Measurements from ENCODE around the gene ZDHHC8.
A peak's percentile ranks its signal among the peaks of the same experiment; 100 is the strongest.

The ZDHHC8 gene

DNA sequence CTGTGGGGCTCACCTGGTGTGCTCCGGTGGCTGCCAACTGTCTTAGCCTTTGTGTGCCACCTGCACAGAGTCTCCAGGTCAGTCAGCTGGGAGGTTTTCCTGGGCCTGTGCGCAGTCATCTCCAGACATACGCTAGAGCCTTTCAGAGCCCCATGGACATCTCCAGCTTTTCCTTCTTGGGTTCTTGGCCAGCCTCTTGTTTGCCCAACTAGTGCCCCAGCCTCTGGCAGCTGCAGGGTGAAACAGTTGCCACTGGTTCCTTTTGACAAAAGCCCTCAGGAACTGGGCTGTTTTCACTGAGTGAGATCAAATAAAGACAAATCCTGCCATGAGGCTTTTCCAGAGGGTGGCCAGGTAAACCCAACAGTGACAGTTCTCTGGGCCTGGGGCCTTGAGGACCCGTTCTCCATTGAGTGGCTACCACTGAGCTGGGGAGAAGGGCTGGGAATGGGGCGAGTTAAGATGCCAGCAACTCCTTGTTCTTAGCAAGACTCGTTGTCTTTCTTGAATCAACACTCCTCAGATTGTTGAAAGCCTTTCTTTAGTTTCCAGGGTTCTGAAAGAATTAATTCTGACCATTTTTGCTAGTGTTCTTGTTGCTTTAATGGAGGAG, 32.4 kb upstream of the ZDHHC8 start:
- DNase-seq = no peak

DNA sequence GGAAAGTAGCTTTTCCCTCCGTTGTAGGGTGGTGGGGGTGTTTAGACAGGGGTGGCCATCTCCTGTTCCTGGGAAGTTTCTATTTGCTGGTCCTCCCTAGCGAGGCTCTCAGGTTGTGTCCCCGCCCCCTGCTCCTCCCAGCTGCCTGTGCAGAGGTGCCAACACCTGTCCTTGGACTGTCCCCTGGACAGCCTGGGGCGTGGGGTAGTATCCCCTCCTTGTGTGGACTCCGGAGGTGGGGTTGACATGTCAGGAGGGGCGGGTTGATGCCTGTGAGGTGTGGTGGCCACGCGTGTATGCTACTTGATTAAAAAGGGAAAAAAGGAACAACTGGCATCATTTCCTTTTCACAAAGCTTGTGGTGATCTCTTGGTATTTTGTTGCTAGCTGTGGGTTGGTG, 30.0 kb upstream of the ZDHHC8 start:
- no peak for DNase-seq

DNA sequence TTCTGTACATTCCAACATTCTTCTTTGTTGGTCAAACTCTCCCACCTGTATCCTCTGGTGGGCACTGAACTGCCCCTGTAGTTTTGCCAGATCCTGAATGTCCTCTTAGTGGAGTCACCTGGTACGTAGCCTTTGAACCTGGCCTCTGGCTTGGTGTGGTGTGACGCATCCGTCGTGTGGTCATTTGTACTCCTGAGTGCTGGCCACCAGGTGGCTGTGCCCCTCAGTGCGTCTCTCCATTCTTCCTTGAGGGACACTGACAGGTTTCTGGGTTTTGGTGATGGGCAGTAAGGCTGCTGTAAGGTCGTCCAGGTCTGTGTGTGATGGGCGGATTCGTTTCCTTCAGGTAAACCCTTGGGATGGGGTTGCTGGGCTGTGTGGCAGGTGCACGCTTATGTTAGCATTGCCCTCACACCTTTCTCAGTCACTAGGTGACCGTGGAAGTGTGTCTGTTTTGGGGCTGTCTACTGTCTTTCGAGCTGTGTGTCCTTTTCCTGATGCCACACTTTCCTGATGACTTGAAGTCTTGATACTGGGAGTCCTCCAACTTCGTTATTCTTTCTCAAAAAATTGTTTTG, 29.3 kb upstream of the ZDHHC8 start:
- no peak for DNase-seq

DNA sequence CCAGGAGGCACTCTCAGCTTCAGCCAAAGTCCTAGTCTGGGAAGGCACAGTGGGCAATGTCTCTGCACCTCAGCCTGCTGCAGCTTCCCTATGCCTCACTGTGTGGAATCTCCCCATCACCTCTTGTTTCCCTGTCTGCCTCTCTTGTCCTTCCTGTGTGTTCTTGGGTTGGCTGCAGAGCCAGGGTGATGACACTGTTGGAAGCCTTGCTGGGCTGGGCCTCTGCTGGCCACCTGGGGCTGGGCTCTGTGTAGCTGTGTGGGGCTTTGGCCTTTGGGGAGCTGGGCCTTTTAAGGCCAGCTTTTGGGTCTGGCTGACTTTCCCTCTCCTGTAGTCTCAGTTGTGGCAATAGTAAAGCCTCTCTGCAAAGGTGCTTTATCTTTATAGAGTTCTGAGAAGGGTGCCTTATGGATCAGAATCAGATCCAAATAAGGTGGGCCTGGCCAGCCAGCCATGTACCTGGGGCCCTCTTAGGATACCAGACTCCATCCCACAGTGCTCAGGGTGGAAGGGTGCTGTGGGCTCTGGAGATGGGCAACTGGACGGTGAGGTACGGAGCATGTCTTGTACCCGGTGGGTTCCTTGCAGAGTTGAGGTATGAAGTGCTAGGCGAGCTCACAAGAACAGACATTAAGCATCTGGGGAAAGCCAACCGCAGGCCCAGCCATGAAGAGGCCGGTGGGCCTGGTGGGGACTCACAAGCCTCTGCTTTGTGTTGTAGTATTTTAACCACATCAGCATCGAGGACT, 26.0 kb upstream of the ZDHHC8 start:
- DNase-seq = no peak

DNA sequence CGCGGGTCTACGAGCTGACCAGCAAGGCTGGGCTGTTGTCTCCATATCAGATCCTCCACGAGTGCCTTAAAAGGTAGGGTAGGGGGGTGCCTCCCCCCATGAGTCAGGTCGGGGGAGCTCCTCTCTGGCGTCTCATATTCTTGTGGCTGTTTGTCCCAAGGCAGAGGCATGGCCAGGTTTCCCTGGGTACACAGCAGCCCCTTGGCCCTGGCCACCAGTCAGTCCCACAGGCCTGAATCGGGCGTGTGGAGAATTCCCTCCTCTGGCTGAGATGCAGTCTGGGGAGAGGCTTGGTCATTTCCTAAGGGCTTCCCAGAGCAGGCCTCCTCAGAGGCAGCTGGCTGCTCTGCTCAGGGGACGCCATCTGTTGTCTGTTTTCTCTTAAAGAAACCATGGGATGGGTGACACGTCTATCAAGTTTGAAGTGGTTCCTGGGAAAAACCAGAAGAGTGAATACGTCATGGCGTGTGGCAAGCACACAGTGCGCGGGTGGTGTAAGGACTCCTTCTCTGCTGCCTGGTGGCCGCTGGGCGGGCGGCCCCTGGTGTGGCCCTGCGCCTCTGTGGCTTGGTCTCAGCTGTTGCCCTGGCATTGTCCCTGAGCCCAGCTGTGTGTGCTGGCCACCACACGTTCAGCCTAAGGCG, 25.3 kb upstream of the ZDHHC8 start:
- no peak for DNase-seq

DNA sequence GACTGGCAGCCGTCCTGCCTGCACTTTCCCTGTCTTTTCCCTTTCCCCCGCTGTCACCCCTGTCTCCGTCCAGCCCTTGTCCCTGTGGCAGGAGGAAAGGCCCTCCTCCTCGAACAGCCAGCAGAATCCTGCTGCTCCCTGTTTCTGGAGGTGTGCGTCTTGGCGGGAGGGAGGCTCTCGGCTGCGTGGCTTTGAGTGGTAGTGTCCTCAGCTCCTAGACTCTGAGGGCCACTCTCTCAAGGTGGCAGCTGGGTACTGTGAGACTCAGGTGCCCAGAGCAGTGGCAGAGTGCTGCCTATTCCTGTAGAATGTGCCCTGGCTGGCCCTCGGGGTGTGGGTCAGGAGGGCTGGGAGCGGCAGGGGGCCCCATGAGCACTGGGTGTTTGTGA, 24.8 kb upstream of the ZDHHC8 start:
- DNase-seq = no peak

DNA sequence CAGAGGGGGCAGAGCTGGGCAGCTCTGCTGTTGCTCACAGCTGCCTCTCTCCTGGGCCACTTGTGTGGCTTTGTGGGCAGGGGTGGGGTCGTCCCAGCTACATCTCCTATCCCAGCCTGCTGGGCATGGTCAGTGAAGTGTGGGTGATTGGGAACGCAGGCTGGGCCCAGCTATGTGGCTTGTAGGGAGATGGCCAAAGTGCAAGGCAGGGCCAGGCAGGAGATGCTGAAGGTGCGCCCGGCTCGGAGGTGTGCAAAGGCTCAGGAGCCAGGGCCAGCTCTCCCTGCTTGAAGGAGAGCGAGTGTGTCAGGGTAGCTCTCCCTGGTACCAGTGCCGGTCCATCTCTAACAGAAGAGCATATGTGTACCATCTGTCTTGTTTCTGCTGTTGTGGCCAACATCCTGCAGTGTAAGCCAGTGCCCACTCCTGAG, 24.1 kb upstream of the ZDHHC8 start:
- no peak for DNase-seq

DNA sequence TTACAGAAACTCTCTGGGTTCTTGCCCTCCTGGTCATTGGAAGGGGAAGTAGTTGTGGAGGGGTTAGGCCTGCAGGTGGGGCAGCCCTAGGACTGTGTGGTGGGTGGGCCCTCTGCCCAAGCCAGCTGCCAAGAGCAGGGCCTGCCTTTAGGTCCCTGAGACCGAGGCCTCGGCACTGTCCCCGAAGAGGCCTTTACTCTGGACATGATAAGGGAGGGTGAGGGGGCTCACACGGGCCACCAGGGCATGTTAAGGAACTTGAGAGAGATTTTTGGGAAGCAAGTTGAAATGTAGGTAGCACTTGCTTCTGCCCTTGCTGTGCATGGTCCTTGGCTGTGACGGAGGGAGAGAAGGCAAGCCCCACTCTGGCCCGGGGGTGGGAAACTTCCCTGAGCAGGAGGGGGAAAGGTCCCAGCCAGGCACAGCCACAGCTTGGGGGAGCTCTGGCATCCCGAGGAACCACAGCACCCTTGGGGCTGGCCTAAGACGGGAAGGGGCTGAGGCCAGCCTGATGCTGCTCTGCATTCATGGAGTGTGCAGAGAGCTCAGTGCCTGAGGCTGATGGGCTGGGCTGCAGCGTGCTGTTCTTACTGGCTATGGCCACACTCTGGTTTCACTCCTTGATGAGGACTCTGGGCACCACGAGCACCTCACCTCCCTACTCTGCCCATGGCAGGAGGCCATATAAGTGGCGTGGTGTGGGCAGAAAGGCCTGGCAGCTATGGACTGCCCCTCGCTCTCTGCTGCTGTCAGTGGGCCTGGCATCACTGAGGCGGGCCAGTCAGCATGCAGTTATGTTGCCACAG, 23.4 kb upstream of the ZDHHC8 start:
- no peak for DNase-seq

DNA sequence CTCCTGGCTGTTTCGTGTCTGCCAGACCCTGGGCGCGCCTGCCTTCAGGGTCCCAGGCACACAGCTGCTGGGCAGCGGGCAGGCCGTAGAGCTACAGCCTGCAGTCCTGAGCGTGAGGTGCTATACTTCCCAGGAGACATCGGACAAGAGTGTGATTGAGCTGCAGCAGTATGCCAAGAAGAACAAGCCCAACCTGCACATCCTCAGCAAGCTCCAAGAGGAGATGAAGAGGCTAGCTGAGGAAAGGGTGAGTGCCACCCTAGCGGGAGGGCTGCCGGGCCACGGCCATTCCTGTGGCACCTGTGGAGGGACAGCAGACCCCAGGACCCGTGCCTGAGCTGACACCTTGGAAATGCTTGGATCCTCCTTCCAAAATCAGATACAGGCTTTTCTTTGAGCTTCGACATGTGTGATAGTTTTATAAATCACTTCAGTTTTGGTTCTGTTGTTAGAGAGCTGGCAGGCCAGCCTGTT, 22.8 kb upstream of the ZDHHC8 start:
- no peak for DNase-seq

DNA sequence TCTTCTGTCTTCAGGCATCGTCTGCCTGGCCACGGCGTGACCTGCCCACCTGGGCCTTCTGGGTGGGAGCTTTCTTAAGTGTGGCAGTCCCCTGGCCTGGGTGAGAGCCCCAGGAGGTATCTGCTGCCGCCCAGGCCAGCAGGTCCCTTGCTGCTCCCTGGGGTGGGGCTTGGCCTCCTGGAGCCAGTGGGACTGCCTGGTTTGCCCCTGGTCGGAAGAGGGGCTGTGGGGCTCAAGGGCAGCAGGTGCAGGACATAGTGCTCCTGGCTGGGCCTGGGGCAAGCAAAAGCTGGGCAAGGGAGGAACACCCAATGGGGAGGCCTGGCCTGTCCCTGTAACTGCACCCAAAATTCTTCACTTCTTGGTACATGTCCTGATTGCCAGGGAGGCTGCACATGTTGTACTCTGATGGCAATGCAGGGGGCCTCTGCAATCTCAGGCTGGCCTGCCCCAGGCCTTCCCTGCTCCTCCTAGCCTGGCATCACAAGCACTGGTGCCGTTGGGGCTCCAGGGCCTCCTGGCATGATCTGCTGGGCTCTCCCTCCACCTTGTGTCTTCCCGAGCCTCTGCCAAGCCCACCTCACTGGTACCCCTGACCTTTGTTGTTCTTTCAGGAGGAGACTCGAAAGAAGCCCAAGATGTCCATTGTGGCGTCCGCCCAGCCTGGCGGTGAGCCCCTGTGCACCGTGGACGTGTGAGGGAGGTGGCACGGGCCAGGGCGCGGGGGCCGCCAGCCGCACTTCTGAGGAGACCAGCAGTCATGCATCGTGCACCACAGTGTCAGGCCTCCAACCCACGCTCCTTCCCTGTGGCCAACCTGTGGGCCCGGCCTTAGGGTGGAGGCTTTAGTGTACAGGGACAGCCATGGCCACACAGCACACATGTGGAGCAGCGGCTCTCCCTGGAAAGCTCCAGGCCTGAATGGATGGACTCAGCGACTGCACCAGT, 21.9 kb upstream of the ZDHHC8 start:
- no peak for DNase-seq

DNA sequence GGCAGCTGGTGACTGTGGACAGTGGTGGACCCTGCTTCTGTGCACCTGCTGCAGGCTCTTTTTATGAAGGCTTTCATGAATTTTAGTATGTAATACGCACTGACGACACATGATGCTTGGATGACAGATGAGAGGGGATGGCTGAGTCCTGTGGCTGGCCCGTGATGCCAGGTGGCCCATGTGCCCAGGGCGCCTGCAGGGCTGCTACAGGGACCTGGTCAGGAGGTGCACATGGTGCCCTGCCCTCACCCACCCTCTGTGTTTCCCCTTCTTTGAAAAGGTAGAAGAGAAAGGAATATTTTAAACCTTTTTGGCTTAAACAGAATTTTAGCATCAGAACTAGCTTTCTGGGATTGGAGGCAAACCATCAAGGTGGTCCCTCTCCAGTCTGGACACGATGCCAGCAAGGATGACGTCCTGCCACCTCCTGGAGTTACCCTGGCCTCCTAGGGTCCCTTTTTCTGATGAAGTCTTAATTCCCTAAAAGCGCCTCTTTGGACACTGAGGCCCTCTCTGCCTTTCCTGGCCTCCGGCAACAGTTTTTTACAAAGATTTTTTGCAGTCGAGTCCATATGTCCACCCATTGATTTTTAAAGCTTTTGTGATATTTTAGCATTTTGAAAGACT, 21.1 kb upstream of the ZDHHC8 start:
- DNase-seq = no peak

DNA sequence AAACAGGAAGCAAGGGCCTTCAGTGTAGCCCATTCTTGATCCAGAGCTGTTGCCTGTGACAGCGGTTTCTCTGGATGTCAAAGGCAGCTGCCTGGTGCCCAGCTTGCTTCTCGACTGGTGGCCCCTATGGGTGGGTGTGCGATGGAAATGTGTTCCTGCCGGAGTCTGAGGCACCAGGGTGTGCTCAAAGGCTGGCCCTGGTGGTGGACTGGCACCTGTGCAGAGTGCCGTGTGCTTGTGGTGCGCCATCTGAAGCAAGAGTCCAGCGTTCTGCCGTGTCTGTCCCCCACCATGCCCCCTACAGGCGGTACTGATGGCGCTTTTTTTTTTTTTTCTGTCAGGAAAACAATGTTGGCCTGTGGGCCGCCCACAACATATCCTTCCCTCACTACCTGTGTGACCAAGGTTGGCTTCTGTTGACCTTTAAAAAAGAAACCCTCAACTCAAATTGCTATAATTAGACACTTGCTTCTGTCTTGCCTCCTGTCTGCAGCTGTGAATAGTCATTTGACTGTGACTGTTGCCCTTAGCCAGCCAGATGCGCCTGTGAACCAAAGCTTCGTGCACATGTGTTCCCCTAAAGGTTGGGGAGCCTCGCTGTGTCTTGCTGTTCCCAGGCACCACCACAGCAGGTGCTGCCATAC, 20.4 kb upstream of the ZDHHC8 start:
- DNase-seq = peak; percentile 12 to 58

DNA sequence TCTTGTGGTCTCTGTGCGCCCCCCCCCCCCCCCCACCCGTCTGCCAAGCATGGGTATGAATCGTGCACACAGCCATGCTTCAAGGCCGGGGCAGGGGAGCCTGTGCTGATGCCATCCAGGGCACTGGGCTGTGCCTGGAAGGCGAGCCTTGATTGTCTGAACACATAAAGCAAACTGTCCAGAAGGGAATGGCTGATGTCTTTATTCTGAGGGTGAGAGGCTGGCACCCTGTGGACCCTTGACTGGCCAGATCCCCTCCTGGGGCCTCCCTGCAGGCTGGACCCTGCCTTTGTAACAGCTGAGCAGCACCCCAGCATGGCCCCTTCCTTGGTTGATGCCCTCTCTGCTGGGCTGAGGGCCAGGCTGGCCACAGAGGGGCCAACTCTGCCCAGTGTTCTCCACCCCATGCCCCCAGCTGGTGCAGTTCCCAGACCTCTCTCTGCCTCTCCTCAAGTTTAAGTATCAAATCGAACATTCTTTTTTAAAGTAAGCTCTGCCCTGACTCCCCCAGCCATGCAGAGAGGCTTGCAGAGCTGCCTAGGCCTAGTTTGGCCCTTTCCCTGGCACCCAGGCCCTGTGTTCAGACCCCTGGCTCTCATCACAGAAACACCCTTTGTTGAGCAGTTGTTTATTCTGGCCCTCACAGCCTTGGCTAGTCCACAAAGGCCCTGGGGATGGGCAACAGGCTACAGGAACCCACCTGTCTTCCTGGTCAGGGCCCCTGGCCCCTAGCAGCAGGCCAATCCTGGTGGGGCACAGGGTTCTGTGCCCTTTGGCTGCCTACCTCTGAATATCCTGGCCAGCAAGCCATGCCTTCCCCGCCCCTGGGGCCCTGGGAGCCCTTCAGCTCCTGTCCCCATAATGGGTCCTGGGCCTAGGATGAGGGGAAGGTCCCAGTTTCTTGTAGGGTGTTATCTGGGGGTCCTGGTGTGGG, 19.6 kb upstream of the ZDHHC8 start:
- no peak for DNase-seq

DNA sequence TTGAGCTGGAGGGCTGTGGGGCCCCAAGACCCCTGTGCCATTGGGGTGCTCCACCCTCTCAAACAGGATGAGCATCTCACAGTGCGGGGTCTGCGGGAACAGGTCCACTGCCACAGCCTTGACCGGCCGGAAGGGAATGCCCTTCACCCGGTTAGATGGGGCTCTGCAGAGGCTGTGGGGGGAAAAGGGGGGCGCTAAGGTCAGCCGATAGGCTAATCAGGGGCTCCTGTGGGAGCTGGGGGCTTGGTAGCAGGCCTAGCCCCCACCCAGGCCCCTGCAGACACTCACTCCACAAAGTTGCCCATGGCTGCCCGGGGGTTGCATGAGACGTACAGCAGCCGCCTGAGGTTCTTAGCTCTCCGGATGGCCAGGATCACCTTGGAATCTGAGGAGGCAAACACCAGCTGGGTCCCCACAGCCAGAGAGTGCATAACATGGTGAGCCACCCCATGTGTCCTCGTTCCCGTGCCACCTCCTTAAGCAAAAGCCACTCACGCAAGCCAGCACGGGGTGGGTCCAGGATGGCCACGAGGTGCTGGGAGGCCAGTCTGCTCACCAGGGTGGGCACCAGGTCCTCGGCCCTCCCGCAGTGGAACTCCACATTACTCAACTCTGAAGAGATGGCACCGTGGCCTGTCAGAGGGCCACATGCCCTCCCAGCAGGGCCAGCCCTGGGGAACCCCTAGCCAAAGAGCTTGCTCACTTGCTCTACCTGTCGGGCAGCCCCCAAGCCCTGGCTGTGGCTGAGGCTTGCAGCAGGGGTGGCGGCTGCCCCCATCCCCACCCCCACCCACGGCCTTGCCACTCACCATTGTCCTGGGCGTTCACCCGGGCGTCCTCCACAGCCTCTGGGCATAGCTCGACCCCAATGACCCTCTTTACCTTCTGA, 18.7 kb upstream of the ZDHHC8 start:
- DNase-seq = no peak

DNA sequence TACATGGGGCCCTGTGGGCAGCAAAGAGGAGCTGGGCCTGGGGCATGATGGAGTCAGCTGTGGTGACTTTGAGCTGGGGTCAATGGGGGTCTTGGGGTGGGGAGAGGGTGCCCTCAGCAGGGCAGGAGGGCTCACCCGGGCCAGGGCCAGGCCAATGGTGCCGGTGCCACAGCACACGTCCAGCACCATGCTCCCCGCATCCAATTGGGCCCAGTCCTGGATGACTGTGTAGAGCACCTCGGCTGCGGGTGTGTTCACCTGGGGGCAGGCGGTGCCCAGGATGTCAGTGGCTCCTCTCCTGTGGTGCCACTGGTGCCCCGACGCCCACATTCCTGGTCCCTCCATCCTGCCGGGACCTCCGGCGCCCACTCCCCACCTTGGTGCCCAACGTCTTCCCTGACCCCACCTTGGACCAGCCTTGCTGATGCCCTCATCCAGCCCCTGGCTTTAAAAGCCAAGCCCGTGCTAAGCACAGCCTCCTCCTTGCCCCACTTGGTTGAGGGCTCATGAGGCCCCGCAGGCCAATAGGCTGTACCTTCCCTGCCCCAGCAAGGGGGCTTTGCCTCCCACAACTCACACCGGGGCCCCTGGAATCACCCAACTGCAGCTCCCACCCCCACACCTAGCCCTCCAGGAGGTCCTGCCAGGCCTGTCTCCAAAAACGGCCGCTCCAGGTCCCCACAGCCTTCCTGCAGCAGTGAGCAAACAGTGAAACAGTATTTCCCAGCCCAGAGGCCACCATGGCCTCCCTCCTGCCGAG, 17.9 kb upstream of the ZDHHC8 start:
- no peak for DNase-seq

DNA sequence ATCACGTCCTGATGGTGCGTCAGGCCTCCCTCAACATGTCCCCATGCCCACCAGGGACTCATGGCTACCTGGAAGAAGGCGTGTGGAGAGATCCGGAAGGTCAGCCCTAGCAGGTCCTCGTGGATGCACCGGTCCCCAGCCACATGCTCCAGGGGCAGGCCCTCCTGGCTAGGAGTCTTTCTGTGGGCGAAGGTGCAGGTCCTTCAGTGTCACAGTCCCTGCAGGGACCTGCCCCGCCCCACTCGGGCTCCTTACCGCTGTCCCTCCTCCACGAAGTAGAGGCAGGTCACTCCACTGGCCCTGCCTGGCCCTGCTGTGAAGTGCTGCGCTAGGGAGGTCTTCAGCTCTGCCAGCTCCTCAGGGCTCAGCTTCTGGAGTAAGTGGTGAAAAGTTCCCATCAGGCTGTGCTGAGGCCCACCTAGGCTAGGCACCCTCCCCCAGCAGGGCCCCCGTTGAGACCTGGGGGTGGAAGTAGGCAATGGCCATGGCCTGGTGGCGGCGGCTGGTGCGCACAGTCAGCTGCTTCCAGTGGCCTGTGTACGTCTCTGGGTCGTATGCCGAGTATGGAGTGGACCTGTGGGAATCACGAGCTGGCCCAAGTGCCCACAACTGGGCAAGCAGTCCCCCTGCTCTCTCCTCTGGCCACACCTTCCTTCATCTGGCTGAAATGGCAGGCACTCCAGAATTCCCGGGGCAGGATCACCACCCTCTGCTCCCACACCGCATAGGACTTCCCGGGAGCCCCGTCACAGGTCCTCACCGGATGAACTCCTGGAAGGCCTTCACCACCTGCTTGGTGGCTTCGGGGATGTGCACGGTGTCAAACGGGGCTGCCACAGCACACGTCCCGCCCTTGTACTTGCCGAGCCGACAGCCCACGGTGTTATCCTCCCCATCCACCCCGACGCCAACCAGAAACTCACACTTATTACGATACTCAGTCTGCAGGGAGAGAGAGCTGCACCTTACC, 16.8 kb upstream of the ZDHHC8 start:
- DNase-seq = no peak

All from NCI-H526 (cell line).